ENCODE data around the gene GAD2. TPM values are rescaled to one million over a fixed set of nuclear protein-coding genes. Genes with fewer than 3 reads are reported as not detected.

Gene GAD2
- total and polyA plus RNA-seq, 9 of the 15 experiments (the other 6 are each of a cell fraction or from before 2014, with no cell fraction given), result not detected

- TF ChIP-seq NCOA4 (IDR thresholded peaks at IDR 0.05; ENCODE audit: partially characterized antibody) (no peak), ZNF76 (CRISPR knock-in tag; IDR thresholded peaks at IDR 0.05; ENCODE audit: borderline replicate concordance) (no peak), KDM5B (IDR thresholded peaks at IDR 0.05; ENCODE audit: insufficient replicate concordance, low read depth, low read length) (no peak), CBX5 (IDR thresholded peaks at IDR 0.05; ENCODE audit: borderline replicate concordance, low read depth) (0 out of 2 replicates have a peak, but pooled peaks have one; percentile 2), ATF7 (IDR thresholded peaks at IDR 0.05) (no peak), ZNF644 (tag; IDR thresholded peaks at IDR 0.05; ENCODE audit: low read depth) (no peak), CTCF (IDR thresholded peaks at IDR 0.05 in 2 of 3, conservative IDR thresholded peaks at IDR 0.05 in 1 of 3; ENCODE audit: insufficient read depth in 2 of 3, low read depth in 1 of 3, low read length in 3 of 3) (peak; percentile 48 to 75 (median 70)), CHD2 (IDR thresholded peaks at IDR 0.05; ENCODE audit: low read depth, low read length) (no peak), STAG1 (CRISPR knock-in tag; IDR thresholded peaks at IDR 0.05; ENCODE audit: borderline replicate concordance) (peak; percentile 23; the same call in 1 of the 2 replicates), CSDE1 (IDR thresholded peaks at IDR 0.05) (no peak), ZNF175 (CRISPR knock-in tag; IDR thresholded peaks at IDR 0.05; ENCODE audit: low read depth) (no peak), HIVEP1 (CRISPR knock-in tag; IDR thresholded peaks at IDR 0.05) (no peak)
Observed at GRCh38 chr10:26334932-26335573, 118.5 kb downstream of the GAD2 start (continued).

Data from K562 (cell line).